HG03558 (cell line): Measurements from ENCODE around the gene CISH.

Source experiments
- ATAC-seq: cut with Tn5 transposase; IDR thresholded peaks from one replicate; pipeline ENCODE4 v1.9.1; 2021; ENCODE audit warnings: moderate number of reproducible peaks; ENCODE audit not compliant: unreplicated experiment; ENCODE audit errors: extremely low read depth

CISH gene

GRCh38 chr3:50575372-50575771 lies 36.2 kb downstream of the CISH start:
- ATAC-seq: no peak

GRCh38 chr3:50574444-50574831 lies 37.1 kb downstream of the CISH start:
- no peak for ATAC-seq

- no peak for ATAC-seq
These were observed 37.8 kb downstream of the CISH start for GRCh38 chr3:50573566-50574443.

- no peak for ATAC-seq
These were observed 38.7 kb downstream of the CISH start for GRCh38 chr3:50572801-50573371.

GRCh38 chr3:50572158-50572557 lies 39.4 kb downstream of the CISH start:
- ATAC-seq: no peak

GRCh38 chr3:50571486-50571885 lies 40.1 kb downstream of the CISH start:
- no peak for ATAC-seq

GRCh38 chr3:50570508-50571279 lies 40.9 kb downstream of the CISH start:
- no peak for ATAC-seq

GRCh38 chr3:50568947-50569749 lies 42.4 kb downstream of the CISH start, which contains the start of gene HEMK1:
TSS of gene HEMK1 (plus strand) at chr3:50569522. CDS start at chr3:50571105, 1,583 bp downstream.
- peak; percentile 29 for ATAC-seq

GRCh38 chr3:50567386-50568167 lies 44.0 kb downstream of the CISH start, which contains the start of gene C3orf18:
TSS of gene C3orf18 (minus strand) at chr3:50567747. CDS start at chr3:50565699, 2,048 bp downstream.
- ATAC-seq: peak; percentile 69

GRCh38 chr3:50567011-50567385 lies 44.6 kb downstream of the CISH start:
- no peak for ATAC-seq

- no peak for ATAC-seq
These were observed 47.3 kb downstream of the CISH start for GRCh38 chr3:50564321-50564720.

- ATAC-seq: no peak
These were observed 47.7 kb downstream of the CISH start for GRCh38 chr3:50563867-50564266.

GRCh38 chr3:50562861-50563260 lies 48.7 kb downstream of the CISH start:
- no peak for ATAC-seq

GRCh38 chr3:50559702-50560101 lies 51.9 kb downstream of the CISH start:
- ATAC-seq: no peak

- ATAC-seq: no peak
These were observed 53.7 kb downstream of the CISH start for GRCh38 chr3:50557915-50558314.

GRCh38 chr3:50557106-50557505 lies 54.5 kb downstream of the CISH start:
- no peak for ATAC-seq
